Hepatocyte (in vitro differentiated cells): ENCODE results near the gene CEP250. TPM values are rescaled to one million over a fixed set of nuclear protein-coding genes. Genes with fewer than 3 reads are reported as not detected.

Experiments
- DNase-seq: peaks from one replicate; pipeline ENCODE4 v3.0.0-alpha.2; 2016; ENCODE audit warnings: low spot score
- H2AFZ ChIP-seq: fragments of 200-600 bp; sonication (generic); 2 replicates; pipeline ENCODE4 v1.6.0; 2016; ENCODE audit warnings: antibody characterized with exemption, mild to moderate bottlenecking
- H3K27ac ChIP-seq: fragments of 200-600 bp; sonication (generic); 2 replicates; pipeline ENCODE4 v1.5.1; 2016; ENCODE audit warnings: mild to moderate bottlenecking
- H3K27me3 ChIP-seq: fragments of 200-600 bp; sonication (generic); 2 replicates; pipeline ENCODE4 v1.6.1; 2016
- H3K36me3 ChIP-seq: fragments of 200-600 bp; sonication (generic); replicated peaks from 2 replicates; pipeline ENCODE4 v1.5.1; 2016; ENCODE audit warnings: low read depth; ENCODE audit not compliant: insufficient read depth
- H3K4me1 ChIP-seq: fragments of 200-600 bp; sonication (generic); 2 replicates; pipeline ENCODE4 v1.5.1; 2016; ENCODE audit warnings: mild to moderate bottlenecking, moderate library complexity; ENCODE audit not compliant: insufficient read depth
- H3K4me2 ChIP-seq: fragments of 200-600 bp; sonication (generic); 2 replicates; pipeline ENCODE4 v1.6.0; 2016
- H3K4me3 ChIP-seq: fragments of 200-600 bp; sonication (generic); 2 replicates; pipeline ENCODE4 v1.5.1; 2016; ENCODE audit warnings: mild to moderate bottlenecking
- H3K79me2 ChIP-seq: fragments of 200-600 bp; sonication (generic); 2 replicates; pipeline ENCODE4 v1.6.0; 2017; ENCODE audit warnings: mild to moderate bottlenecking
- H3K9me2 ChIP-seq: fragments of 200-600 bp; sonication (generic); replicated peaks from 2 replicates; pipeline ENCODE4 v1.6.0; 2017; ENCODE audit warnings: mild to moderate bottlenecking; ENCODE audit not compliant: insufficient read depth
- H3K9me3 ChIP-seq: fragments of 200-600 bp; sonication (generic); 2 replicates; pipeline ENCODE4 v1.5.1; 2016; ENCODE audit warnings: low read depth, mild to moderate bottlenecking
- H4K20me1 ChIP-seq: fragments of 200-600 bp; sonication (generic); 2 replicates; pipeline ENCODE4 v1.6.0; 2016; ENCODE audit warnings: mild to moderate bottlenecking; ENCODE audit not compliant: insufficient read depth, poor library complexity, severe bottlenecking
- EZH2 ChIP-seq: fragments of 200-600 bp; sonication (generic); IDR thresholded peaks from 2 replicates; pipeline ENCODE4 v1.6.1; 2016; ENCODE audit warnings: antibody characterized with exemption, mild to moderate bottlenecking, borderline replicate concordance
- EZH2phosphoT487 ChIP-seq: fragments of 200-600 bp; sonication (generic); IDR thresholded peaks from one replicate; pipeline ENCODE4 v1.6.1; 2018; ENCODE audit warnings: antibody characterized with exemption, mild to moderate bottlenecking, low read depth, moderate library complexity; ENCODE audit not compliant: unreplicated experiment, severe bottlenecking
- WGBS: methylation state at CpG from one replicate; pipeline ENCODE4 v1.1.6; 2016; ENCODE audit warnings: low lambda C conversion rate; ENCODE audit errors: missing lambda C conversion rate; 5-methylcytosine and 5-hydroxymethylcytosine counted together
- polyA plus RNA-seq: library from polyadenylated mRNA; unstranded; fragments of >200 nt; fragmentation: Nextera tagmentation; extraction: Ambion mirVana; gene quantifications from 2 replicates; pipeline ENCODE4 v1.2.1, GENCODE V29; 2016
- total RNA-seq: library from RNA; depleted of rRNA; stranded (reverse); fragments of >200 nt; gene quantifications from 2 replicates; pipeline ENCODE4 v1.2.3, GENCODE V29; 2014
- TF ChIP-seq, protein P1 (sequence below): fragments of 200-600 bp; sonication (generic); IDR thresholded peaks from 2 replicates; pipeline ENCODE4 v1.5.1; 2016; ENCODE audit warnings: antibody characterized with exemption, mild to moderate bottlenecking; ENCODE audit not compliant: poor library complexity

CEP250 gene
- total and polyA plus RNA-seq, 2 experiments from 2014 or later = 12.4 to 18.5 TPM

DNA sequence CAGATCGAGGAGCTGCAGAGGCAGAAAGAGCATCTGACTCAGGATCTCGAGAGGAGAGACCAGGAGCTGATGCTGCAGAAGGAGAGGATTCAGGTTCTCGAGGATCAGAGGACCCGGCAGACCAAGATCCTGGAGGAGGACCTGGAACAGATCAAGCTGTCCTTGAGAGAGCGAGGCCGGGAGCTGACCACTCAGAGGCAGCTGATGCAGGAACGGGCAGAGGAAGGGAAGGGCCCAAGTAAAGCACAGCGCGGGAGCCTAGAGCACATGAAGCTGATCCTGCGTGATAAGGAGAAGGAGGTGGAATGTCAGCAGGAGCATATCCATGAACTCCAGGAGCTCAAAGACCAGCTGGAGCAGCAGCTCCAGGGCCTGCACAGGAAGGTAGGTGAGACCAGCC, 47.9 kb downstream of the CEP250 start:
- Histone ChIP-seq H3K4me1 (peaks cover 6% of the 10 kb centered on the region), H3K4me3 (no peak overlapping the region), H3K36me3 (no peaks in the 10 kb centered on the region), H2AFZ (no peak overlapping the region), H3K79me2 (no peaks in the 10 kb centered on the region), H4K20me1 (no peaks in the 10 kb centered on the region), H3K27ac (no peak overlapping the region), H3K9me3 (no peaks in the 10 kb centered on the region), H3K27me3 (no peaks in the 10 kb centered on the region), H3K9me2 (no peaks in the 10 kb centered on the region), H3K4me2 (no peak overlapping the region)
- WGBS = 97% methylated on average over 10 of the region's 10 CpGs
- TF ChIP-seq EZH2 (no peak), EZH2phosphoT487 (no peak)
- TF ChIP-seq, protein P1, sequence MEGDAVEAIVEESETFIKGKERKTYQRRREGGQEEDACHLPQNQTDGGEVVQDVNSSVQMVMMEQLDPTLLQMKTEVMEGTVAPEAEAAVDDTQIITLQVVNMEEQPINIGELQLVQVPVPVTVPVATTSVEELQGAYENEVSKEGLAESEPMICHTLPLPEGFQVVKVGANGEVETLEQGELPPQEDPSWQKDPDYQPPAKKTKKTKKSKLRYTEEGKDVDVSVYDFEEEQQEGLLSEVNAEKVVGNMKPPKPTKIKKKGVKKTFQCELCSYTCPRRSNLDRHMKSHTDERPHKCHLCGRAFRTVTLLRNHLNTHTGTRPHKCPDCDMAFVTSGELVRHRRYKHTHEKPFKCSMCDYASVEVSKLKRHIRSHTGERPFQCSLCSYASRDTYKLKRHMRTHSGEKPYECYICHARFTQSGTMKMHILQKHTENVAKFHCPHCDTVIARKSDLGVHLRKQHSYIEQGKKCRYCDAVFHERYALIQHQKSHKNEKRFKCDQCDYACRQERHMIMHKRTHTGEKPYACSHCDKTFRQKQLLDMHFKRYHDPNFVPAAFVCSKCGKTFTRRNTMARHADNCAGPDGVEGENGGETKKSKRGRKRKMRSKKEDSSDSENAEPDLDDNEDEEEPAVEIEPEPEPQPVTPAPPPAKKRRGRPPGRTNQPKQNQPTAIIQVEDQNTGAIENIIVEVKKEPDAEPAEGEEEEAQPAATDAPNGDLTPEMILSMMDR = no peak
- no peak for DNase-seq

DNA sequence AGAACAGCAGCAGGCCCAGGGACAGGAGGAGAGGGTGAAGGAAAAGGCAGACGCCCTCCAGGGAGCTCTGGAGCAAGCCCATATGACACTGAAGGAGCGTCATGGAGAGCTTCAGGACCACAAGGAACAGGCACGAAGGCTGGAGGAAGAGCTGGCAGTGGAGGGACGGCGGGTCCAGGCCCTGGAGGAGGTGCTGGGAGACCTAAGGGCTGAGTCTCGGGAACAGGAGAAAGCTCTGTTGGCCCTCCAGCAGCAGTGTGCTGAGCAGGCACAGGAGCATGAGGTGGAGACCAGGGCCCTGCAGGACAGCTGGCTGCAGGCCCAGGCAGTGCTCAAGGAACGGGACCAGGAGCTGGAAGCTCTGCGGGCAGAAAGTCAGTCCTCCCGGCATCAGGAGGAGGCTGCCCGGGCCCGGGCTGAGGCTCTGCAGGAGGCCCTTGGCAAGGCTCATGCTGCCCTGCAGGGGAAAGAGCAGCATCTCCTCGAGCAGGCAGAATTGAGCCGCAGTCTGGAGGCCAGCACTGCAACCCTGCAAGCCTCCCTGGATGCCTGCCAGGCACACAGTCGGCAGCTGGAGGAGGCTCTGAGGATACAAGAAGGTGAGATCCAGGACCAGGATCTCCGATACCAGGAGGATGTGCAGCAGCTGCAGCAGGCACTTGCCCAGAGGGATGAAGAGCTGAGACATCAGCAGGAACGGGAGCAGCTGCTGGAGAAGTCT, 48.6 kb downstream of the CEP250 start:
- no peaks in the 10 kb centered on the region for H4K20me1 ChIP-seq
- no peak overlapping the region for H3K27ac ChIP-seq
- WGBS = 90% methylated on average over 16 of the region's 16 CpGs
- H3K4me3 ChIP-seq = no peak overlapping the region
- no peak overlapping the region for H2AFZ ChIP-seq
- H3K27me3 ChIP-seq = no peaks in the 10 kb centered on the region
- no peaks in the 10 kb centered on the region for H3K9me2 ChIP-seq
- TF ChIP-seq EZH2phosphoT487 = no peak
- no peak for TF ChIP-seq EZH2
- TF ChIP-seq, protein P1 = no peak
- no peaks in the 10 kb centered on the region for H3K9me3 ChIP-seq
- H3K79me2 ChIP-seq = no peaks in the 10 kb centered on the region
- peaks cover 6% of the 10 kb centered on the region for H3K4me1 ChIP-seq
- H3K4me2 ChIP-seq = no peak overlapping the region
- no peak for DNase-seq
- no peaks in the 10 kb centered on the region for H3K36me3 ChIP-seq

DNA sequence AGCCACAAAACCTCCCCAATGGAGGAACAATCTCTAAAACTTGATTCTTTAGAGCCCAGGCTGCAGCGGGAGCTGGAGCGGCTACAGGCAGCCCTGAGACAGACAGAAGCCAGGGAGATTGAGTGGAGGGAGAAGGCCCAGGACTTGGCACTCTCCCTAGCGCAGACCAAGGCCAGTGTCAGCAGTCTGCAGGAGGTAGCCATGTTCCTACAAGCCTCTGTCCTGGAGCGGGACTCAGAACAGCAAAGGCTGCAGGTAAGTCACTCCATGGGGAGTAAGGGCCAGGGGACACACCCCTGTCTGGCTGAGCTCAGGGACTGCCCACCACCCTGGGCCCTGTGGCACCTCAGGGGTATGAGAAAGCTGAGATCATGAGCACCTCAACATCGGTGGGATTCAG, 49.4 kb downstream of the CEP250 start:
- no peak overlapping the region for H3K27ac ChIP-seq
- DNase-seq = no peak
- TF ChIP-seq EZH2phosphoT487 (no peak), EZH2 (no peak)
- TF ChIP-seq, protein P1 = no peak
- H3K4me3 ChIP-seq = no peak overlapping the region
- no peaks in the 10 kb centered on the region for H3K9me2 ChIP-seq
- H3K9me3 ChIP-seq = no peaks in the 10 kb centered on the region
- no peaks in the 10 kb centered on the region for H4K20me1 ChIP-seq
- H3K27me3 ChIP-seq = no peaks in the 10 kb centered on the region
- no peaks in the 10 kb centered on the region for H3K79me2 ChIP-seq
- H3K4me2 ChIP-seq = no peak overlapping the region
- 98% methylated on average over 5 of the region's 5 CpGs for WGBS
- H3K4me1 ChIP-seq = peaks cover 6% of the 10 kb centered on the region
- H3K36me3 ChIP-seq = no peaks in the 10 kb centered on the region
- no peak overlapping the region for H2AFZ ChIP-seq
